T-helper 1 cell treated with Interleukin-12 subunit alpha and Interleukin-12 subunit beta and Interleukin-4 antibody, amounts not matched to agents 30 ng/mL and 1 ng/mL, for 36 hours (primary cell): Measurements from ENCODE around the gene TALDO1. TPM values are rescaled to one million over a fixed set of nuclear protein-coding genes. Genes with fewer than 3 reads are reported as not detected.

Experiments
- intact Hi-C: fragments of 100-400 bp; cut with micrococcal nuclease; formaldehyde crosslinking; loops from one replicate; pipeline ENCODE4 v1.15.1; 2024
- total RNA-seq: library from RNA; stranded (reverse); gene quantifications from 2 replicates; pipeline ENCODE4 v1.2.3, GENCODE V29; 2022

TALDO1 gene
- 259 and 274 TPM in 2 replicates for total RNA-seq

DNA sequence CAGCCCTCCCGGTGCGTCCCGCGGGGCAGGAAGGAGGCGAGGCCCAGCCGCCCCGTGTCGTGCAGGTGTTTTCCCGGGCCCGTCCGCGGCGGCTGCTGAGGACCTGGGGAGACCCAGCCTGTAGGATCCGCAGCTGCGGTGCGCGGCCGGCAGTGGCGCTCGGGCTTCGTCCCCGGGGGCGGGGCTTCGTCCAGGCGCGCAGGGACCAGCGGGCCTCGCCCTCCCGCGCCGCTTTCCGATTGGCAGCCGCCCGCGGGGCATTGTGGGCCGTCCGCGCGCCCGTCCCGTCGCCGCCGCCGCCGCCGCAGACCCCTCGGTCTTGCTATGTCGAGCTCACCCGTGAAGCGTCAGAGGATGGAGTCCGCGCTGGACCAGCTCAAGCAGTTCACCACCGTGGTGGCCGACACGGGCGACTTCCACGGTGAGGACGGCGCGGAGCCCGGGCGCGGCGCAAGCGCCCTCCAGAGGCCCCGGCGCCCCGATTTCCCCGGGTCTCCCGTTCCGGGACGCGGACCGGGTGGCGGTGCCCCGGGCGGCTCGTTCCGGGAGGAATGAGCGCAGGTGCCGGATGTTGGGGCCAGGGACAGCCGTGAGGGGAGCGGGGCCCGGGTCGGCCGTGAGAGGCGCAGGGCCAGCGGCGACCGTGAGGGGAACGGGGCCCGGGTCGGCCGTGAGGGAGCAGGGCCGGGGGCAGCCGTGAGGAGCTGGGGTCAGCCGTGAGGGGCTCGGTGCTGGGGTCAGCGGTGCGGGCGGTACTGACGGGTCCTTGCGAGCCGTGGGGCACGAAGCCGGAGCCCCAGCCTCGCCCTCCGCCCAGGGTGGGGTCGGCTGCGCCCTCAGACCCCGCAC is at the start of gene TALDO1:
Gene TALDO1, plus strand, starts transcription at position 307 of the 849 bp plus-strand sequence. Its CDS starts 18 bp downstream, at position 325.
- intact Hi-C loops, result loop anchor here (1.0 to 5.0 kb wide), 9 partner anchors 24 to 510 kb away; partner anchors contain the start of genes DEAF1, HRAS, IRF7 and LMNTD2

- intact Hi-C loops, result loop anchor here (5.0 kb wide), 1 partner anchor 214 kb away; the partner anchor contains the start of gene CHID1
Measured at GRCh38 chr11:697811-698311, 49.4 kb upstream of the TALDO1 start.

- intact Hi-C loops, result loop anchor here (5.0 kb wide), 1 partner anchor 214 kb away; the partner anchor contains the start of gene CHID1
Measured at GRCh38 chr11:698493-699115, 48.7 kb upstream of the TALDO1 start.

DNA sequence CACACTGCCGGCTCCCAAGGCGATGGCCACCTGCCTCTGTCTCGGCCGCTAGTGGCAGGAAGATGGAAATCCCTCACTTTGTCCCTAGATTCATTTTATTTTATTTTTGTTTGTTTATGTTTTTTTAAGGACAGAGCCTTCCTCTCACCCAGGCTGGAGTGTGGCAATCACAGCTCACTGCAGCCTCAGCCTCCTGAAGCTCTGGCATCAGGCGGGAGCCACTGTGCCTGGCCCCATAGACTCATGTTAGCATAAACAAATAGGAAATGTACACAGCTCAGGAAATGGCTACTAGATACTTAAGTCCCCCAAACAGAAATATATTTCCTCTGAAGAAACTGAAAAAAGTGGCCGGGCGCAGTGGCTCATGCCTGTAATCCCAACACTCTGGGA is 48.2 kb upstream of the TALDO1 start:
- intact Hi-C loops, result loop anchor here (5.0 kb wide), 1 partner anchor 213 kb away; the partner anchor contains the start of gene CHID1

DNA sequence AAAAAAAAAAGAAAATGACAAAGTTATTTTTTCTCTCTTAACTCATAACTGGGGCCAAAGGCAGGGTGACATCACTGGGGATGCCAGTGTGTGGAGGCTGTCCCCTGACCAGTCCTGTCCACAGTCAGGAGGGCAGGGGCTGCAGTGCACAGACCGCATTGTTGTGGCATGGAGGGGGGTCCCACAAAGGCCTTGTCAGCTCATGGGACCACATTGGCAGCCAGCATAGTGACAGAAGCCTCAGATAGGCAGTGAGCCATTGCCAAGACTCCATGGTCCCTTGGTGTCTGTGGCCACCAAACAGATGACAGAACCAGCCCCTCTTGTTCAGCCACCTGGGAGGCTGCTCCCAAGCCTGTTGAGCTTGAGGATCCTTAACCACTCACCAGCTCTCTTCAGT is 47.5 kb upstream of the TALDO1 start:
- intact Hi-C loops, result loop anchor here (5.0 kb wide), 1 partner anchor 213 kb away; the partner anchor contains the start of gene CHID1

DNA sequence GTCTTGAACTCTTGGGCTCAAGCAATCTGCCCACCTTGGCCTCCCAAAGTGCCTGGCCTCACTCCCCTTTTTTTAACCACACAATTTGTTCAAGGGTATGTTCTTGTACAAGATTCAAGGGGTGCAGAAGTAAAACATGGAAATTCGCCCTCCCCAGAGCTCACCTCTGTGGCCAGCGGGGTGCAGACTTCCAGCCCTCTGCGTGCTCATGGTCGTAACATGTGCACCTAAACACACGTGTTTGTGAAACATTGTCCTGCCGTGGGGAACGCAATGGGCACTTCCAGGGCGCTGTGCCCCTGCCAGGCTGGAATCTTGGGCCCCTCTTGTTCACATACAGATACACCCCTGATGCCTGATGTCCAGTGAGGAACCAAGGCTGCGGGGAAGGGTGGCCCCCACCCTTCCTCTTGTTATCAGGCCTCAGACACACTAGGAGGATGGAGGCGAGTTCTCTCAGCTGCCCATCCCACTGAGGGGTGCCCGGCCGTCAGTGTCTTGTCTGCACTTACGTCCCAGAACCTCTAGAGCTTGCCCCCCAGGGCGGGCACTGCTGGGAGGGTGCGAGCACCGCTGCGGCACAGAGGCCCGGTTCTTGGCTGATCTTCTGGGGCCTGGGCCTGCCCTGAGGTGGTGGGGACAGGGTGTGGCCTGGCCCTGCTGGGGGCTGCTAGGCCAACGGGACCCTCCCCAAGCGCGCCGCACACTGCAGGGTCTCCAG is 45.4 kb upstream of the TALDO1 start:
- intact Hi-C loops, result no loop called here

DNA sequence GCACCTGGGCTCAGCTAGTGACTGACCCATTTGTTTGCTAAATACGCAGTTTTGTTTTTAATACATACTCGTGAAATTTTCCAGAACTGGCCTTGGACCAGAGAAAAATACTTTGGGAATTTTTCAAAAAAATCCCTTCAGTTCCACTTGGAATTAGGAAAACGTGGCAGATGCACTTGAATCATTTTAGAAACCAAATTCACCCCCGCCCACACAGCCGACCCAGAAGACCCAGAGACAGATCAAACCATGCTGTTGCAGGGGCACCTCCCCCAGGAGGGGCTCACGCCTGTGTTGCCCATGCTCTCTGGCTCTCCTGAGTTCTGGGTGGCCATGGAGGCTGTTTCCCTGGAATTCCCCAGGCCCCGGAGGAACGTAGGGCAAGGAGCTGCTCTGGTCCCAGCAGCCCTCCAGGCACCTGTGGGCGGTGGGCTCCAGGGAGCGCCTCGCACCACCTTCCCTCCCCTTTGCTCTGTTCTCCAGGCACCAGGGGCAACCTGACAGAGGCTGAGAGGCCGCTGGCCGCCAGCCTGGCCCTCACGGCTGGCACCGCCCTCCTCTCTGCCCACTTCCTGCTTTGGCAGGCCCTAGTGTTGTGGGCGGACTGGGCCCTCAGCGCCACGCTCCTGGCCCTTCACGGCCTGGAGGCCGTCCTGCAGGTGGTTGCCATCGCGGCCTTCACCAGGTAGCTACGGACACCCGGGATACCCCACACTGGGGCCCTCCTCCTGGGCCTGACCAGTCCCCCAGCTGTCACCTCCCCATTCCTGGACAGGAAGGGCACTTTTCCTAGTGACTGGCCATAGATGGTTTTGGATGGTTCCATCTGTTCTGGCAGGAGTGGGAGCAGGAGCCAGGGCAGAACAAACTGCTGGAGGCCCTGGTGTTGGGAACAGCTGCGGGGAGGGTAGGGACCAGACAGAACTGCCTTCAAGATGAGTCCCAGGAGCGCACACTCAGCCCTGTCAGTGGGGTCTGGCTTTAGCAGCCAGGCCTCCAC is 44.5 kb upstream of the TALDO1 start:
- intact Hi-C loops, result no loop called here

GRCh38 chr11:703506-703905 is 43.8 kb upstream of the TALDO1 start:
- intact Hi-C loops, result no loop called here

DNA sequence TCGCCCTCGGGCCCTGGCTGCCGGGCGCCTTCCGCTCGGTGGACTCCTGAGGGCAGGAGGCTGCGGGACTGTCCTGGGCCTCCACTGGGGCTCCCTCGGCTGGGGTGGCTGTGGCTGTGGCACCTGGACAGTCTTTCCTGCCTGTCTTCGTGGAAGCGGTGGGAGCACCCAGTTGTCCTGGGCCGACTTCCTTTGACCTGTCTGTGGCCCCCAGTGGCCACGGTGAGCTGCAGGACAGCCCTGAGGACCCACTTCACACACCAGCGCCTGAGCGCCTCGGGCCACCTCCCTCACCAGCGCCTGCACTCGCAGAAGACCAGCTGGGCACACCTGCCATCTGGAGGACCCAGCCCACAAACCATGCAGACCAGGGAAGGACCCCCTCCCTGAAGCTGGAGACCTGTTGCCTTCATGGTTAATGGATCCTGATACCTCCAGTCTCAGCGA is 43.0 kb upstream of the TALDO1 start:
- intact Hi-C loops, result no loop called here

DNA sequence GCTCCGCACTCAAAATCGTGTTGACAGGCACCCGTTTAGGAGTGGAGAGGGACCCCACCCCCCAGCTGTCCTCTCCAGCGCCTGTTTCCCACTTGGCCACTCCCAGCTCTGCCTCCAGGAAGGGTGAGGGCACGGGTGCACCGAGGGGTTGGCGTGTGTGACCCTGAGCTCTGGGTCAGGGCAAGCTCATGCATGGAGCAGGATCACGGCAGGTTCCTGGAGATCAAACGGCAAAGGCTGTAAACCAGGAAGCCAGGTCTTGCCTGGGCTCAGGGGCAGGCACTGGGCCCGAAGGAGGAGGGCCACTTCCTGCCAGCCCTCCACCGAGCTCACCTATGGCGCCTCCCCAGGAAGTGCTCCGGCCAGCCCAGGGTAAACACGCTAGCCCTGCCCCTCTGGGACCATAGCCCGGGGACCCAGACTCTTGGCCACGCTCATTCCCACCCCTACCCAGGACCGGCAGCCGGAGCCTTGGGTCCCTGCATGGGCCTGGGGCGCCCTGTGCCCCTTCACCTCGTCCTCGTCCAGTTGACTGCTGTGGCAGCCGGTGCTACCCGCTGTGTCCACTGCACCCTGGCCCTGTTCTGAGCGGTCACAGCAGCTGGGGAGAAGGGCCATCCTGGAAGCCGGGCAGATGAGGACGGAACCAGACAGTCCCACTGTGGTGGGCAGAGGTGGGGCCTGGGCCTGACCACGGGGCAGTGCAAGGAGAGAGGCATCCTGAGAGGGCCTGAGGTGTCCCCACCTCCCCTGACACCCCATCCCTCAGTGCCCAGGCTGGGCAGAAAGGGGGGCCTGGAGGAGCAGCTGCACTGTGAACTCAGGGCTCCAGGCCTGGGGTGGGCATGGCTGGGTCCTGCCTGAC is 42.3 kb upstream of the TALDO1 start:
- intact Hi-C loops, result no loop called here

- intact Hi-C loops, result no loop called here
Measured at GRCh38 chr11:705646-706438, 41.4 kb upstream of the TALDO1 start, which contains the start of gene EPS8L2. Gene EPS8L2 (plus strand): TSS chr11:706231. CDS start chr11:709408, 3,177 bp downstream.

- intact Hi-C loops, result no loop called here
Measured at GRCh38 chr11:706439-706956, 40.8 kb upstream of the TALDO1 start.

- intact Hi-C loops, result no loop called here
Measured at GRCh38 chr11:706957-707816, 40.1 kb upstream of the TALDO1 start.

DNA sequence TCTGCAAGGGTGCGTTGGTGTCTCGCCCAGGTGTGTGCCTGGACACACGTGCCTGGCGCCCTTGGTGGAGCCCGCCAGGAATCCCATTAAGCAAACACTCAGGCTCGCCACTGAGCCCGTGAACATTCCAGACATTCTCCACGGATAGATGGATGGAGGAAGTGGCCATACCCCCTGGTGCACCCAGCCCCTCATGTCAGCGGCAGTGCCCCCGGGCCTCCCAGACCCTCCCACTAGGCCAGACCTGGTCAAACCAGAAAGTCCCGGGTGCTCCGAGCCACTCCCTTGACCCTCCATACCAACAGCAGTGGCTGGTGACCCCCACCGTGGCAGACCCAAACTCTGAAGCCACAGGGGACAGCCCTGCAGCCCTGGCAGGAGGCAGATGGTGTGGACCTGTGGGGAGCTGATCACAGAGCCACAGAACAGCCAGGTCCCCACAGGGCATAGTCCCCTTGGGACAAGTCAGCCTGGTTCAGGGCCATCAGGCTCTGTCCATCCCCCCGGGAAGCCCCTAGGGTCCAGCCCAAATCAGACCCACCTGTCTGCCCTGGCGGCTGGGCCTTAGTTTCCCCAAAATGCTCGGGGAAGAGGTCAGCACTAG is 39.3 kb upstream of the TALDO1 start:
- intact Hi-C loops, result no loop called here

- intact Hi-C loops, result no loop called here
Measured at GRCh38 chr11:708511-708910, 38.8 kb upstream of the TALDO1 start.
